Vagina (tissue), 2 donors: ENCODE results near the gene TEDC1.

Source experiments
- POLR2AphosphoS5 ChIP-seq, 2 donors: sonication (generic); formaldehyde crosslinking; IDR thresholded peaks; one replicate each; pipeline ENCODE4 v1.9.0; 2017; ENCODE audit warnings: antibody characterized with exemption in 2 of 2, mild to moderate bottlenecking in 2 of 2, low read depth in 1 of 2; ENCODE audit not compliant: insufficient read depth in 1 of 2
- TF ChIP-seq, protein P1 (sequence below), 3 experiments: fragments of 450-650 bp in 2 of 3; fragments of 200-600 bp in 1 of 3; sonication (generic) in 1 of 3; IDR thresholded peaks; one replicate each; pipeline ENCODE4 v1.5.1; 2017 to 2019; ENCODE audit warnings: antibody characterized with exemption in 3 of 3, mild to moderate bottlenecking in 2 of 3, moderate library complexity in 2 of 3

DNA sequence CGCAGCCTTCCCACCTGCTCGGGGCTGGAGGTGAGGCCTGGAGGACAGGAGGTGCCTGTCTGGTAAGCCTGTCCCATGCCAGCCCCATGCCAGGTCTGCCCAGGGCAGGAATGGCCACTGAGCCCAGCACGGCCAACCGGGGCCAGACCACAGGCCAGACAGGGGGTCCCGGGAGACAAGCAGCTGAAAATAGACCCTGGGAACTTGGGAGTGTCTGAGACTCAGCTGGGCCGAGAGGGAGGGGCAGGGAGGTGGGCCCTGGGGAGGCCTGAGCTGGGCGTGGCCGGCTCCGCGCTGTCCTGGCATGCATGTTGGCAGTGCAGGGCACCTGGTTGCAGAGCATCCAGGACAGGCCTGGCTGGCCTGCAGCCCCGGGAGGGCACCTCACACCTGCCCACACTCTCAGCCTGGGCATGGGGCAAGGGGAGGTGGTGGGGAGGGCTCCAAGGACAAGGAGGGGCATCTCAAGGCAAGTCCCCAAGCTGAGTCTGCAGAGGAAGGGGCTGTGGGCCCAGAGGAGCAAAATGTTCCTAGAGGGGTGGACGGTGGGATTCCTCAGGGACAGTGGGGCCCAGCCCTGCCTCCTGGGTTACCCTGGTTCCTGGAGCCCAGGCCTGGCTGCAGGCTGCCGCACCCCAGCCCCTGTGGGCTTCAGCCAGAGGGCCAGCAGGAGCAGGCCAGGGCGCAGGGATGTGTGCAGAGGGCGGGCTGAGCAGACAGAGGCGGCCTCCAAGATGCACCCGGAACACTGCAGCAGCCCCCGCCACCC lies 7.6 kb upstream of the TEDC1 start:
- TF ChIP-seq, protein P1, sequence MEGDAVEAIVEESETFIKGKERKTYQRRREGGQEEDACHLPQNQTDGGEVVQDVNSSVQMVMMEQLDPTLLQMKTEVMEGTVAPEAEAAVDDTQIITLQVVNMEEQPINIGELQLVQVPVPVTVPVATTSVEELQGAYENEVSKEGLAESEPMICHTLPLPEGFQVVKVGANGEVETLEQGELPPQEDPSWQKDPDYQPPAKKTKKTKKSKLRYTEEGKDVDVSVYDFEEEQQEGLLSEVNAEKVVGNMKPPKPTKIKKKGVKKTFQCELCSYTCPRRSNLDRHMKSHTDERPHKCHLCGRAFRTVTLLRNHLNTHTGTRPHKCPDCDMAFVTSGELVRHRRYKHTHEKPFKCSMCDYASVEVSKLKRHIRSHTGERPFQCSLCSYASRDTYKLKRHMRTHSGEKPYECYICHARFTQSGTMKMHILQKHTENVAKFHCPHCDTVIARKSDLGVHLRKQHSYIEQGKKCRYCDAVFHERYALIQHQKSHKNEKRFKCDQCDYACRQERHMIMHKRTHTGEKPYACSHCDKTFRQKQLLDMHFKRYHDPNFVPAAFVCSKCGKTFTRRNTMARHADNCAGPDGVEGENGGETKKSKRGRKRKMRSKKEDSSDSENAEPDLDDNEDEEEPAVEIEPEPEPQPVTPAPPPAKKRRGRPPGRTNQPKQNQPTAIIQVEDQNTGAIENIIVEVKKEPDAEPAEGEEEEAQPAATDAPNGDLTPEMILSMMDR (IDR thresholded peaks at IDR 0.05): no peak
- no peak for TF ChIP-seq POLR2AphosphoS5 (IDR thresholded peaks at IDR 0.05; ENCODE audit: insufficient read depth in 1 of 2, low read depth in 1 of 2)
